ENCODE measurements around the gene HNRNPLL. TPM values are rescaled to one million over a fixed set of nuclear protein-coding genes. Genes with fewer than 3 reads are reported as not detected.

The HNRNPLL gene
- total RNA-seq, 1 donor from 2014 or later: 79.8 TPM

GRCh38 chr2:38527338-38528007 is 75.3 kb downstream of the HNRNPLL start:
- peak overlapping the region; percentile 68 for H3K27ac Mint-ChIP-seq (ENCODE audit: unreplicated experiment)
- DNase-seq: no peak
- TF ChIP-seq CTCF (IDR thresholded peaks at IDR 0.05; ENCODE audit: partially characterized antibody, unreplicated experiment): no peak
- peaks cover 12% of the 10 kb centered on the region for H3K27me3 Mint-ChIP-seq (ENCODE audit: unreplicated experiment)
- H3K36me3 Mint-ChIP-seq (ENCODE audit: unreplicated experiment): no peaks in the 10 kb centered on the region
- H3K9me3 Mint-ChIP-seq (ENCODE audit: unreplicated experiment): peaks cover 3% of the 10 kb centered on the region
- H3K4me1 Mint-ChIP-seq (ENCODE audit: low read depth, unreplicated experiment): peaks cover 25% of the 10 kb centered on the region
- H3K4me3 Mint-ChIP-seq (ENCODE audit: unreplicated experiment): peak overlapping the region; percentile 82

GRCh38 chr2:38526195-38526594 is 76.5 kb downstream of the HNRNPLL start:
- peaks cover 10% of the 10 kb centered on the region for H3K27me3 Mint-ChIP-seq (ENCODE audit: unreplicated experiment)
- H3K4me1 Mint-ChIP-seq (ENCODE audit: low read depth, unreplicated experiment): peaks cover 25% of the 10 kb centered on the region
- no peak for TF ChIP-seq CTCF (IDR thresholded peaks at IDR 0.05; ENCODE audit: partially characterized antibody, unreplicated experiment)
- peaks cover 3% of the 10 kb centered on the region for H3K9me3 Mint-ChIP-seq (ENCODE audit: unreplicated experiment)
- H3K27ac Mint-ChIP-seq (ENCODE audit: unreplicated experiment): peak overlapping the region; percentile 31
- H3K4me3 Mint-ChIP-seq (ENCODE audit: unreplicated experiment): peak overlapping the region; percentile 15
- no peak for DNase-seq
- H3K36me3 Mint-ChIP-seq (ENCODE audit: unreplicated experiment): no peaks in the 10 kb centered on the region

GRCh38 chr2:38524580-38524979 is 78.1 kb downstream of the HNRNPLL start:
- Mint-ChIP-seq H3K27ac (ENCODE audit: unreplicated experiment) (peak overlapping the region; percentile 39), H3K36me3 (ENCODE audit: unreplicated experiment) (no peaks in the 10 kb centered on the region), H3K9me3 (ENCODE audit: unreplicated experiment) (peaks cover 3% of the 10 kb centered on the region), H3K4me3 (ENCODE audit: unreplicated experiment) (peak overlapping the region; percentile 40), H3K4me1 (ENCODE audit: low read depth, unreplicated experiment) (peaks cover 25% of the 10 kb centered on the region), H3K27me3 (ENCODE audit: unreplicated experiment) (peaks cover 10% of the 10 kb centered on the region)
- TF ChIP-seq CTCF (IDR thresholded peaks at IDR 0.05; ENCODE audit: partially characterized antibody, unreplicated experiment): no peak
- peak; percentile 43 for DNase-seq

GRCh38 chr2:38523728-38524437 is 78.8 kb downstream of the HNRNPLL start:
- H3K27ac Mint-ChIP-seq (ENCODE audit: unreplicated experiment): no peak overlapping the region
- H3K4me3 Mint-ChIP-seq (ENCODE audit: unreplicated experiment): no peak overlapping the region
- peaks cover 25% of the 10 kb centered on the region for H3K4me1 Mint-ChIP-seq (ENCODE audit: low read depth, unreplicated experiment)
- peaks cover 10% of the 10 kb centered on the region for H3K27me3 Mint-ChIP-seq (ENCODE audit: unreplicated experiment)
- TF ChIP-seq CTCF (IDR thresholded peaks at IDR 0.05; ENCODE audit: partially characterized antibody, unreplicated experiment): no peak
- peaks cover 3% of the 10 kb centered on the region for H3K9me3 Mint-ChIP-seq (ENCODE audit: unreplicated experiment)
- no peaks in the 10 kb centered on the region for H3K36me3 Mint-ChIP-seq (ENCODE audit: unreplicated experiment)
- no peak for DNase-seq

DNA sequence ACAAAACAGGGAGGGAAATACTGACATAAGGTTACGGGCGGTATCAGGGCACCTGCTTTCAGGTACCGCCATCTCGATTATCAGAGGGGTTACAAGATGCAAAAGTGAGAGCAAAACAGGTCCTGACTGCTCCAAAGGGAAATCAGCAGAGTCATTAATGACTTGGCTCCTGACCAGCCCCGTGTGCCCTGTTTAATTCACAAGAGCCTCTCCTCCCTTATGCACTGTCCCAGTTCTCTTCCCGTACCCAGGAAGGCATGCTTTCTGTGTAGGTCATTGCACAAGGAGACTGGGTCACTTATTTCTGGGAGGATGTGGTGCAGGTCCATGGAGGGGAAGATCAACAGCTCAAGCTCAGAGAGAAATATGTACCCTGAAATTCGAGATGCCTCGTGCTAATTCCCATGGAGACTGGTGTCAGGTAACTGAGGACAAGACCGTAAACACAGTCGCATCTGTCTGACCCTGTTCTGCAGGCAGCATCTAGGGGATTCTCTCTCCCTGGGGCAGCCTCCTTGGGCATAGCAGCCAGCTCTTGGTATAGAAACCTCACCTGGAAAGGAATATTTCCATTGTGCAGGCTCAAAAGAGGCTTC is 79.9 kb downstream of the HNRNPLL start:
- Mint-ChIP-seq H3K4me1 (ENCODE audit: low read depth, unreplicated experiment) (peaks cover 23% of the 10 kb centered on the region), H3K9me3 (ENCODE audit: unreplicated experiment) (peaks cover 3% of the 10 kb centered on the region), H3K36me3 (ENCODE audit: unreplicated experiment) (no peaks in the 10 kb centered on the region), H3K27me3 (ENCODE audit: unreplicated experiment) (peaks cover 10% of the 10 kb centered on the region), H3K4me3 (ENCODE audit: unreplicated experiment) (no peak overlapping the region), H3K27ac (ENCODE audit: unreplicated experiment) (no peak overlapping the region)
- DNase-seq: no peak
- TF ChIP-seq CTCF (IDR thresholded peaks at IDR 0.05; ENCODE audit: partially characterized antibody, unreplicated experiment): no peak
